ENCODE measurements around the gene ZFAND5.

Gene ZFAND5

GRCh38 chr9:72315510-72316311, 49.3 kb downstream of the ZFAND5 start:
- peak; percentile 3 for DNase-seq
- Mint-ChIP-seq H3K27ac (peak overlapping the region; percentile 99), H3K27me3 (ENCODE audit: low read depth, poor library complexity) (no peaks in the 10 kb centered on the region), H3K4me1 (peaks cover 32% of the 10 kb centered on the region), H3K9me3 (no peaks in the 10 kb centered on the region), H3K4me3 (peak overlapping the region; percentile 58), H3K36me3 (ENCODE audit: low read depth) (no peaks in the 10 kb centered on the region)
- TF ChIP-seq, protein P1, sequence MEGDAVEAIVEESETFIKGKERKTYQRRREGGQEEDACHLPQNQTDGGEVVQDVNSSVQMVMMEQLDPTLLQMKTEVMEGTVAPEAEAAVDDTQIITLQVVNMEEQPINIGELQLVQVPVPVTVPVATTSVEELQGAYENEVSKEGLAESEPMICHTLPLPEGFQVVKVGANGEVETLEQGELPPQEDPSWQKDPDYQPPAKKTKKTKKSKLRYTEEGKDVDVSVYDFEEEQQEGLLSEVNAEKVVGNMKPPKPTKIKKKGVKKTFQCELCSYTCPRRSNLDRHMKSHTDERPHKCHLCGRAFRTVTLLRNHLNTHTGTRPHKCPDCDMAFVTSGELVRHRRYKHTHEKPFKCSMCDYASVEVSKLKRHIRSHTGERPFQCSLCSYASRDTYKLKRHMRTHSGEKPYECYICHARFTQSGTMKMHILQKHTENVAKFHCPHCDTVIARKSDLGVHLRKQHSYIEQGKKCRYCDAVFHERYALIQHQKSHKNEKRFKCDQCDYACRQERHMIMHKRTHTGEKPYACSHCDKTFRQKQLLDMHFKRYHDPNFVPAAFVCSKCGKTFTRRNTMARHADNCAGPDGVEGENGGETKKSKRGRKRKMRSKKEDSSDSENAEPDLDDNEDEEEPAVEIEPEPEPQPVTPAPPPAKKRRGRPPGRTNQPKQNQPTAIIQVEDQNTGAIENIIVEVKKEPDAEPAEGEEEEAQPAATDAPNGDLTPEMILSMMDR (IDR thresholded peaks at IDR 0.05), result no peak

- TF ChIP-seq, protein P1 (IDR thresholded peaks at IDR 0.05), result no peak
- no peak overlapping the region for H3K4me3 Mint-ChIP-seq
- peak; percentile 10 for DNase-seq
These were observed 49.9 kb downstream of the ZFAND5 start for GRCh38 chr9:72315089-72315509.

GRCh38 chr9:72313507-72313906, 51.5 kb downstream of the ZFAND5 start:
- Mint-ChIP-seq H3K36me3 (ENCODE audit: low read depth) (no peaks in the 10 kb centered on the region), H3K27me3 (ENCODE audit: low read depth, poor library complexity) (no peaks in the 10 kb centered on the region), H3K4me3 (no peak overlapping the region), H3K9me3 (no peaks in the 10 kb centered on the region), H3K27ac (peak overlapping the region; percentile 87), H3K4me1 (peaks cover 32% of the 10 kb centered on the region)
- DNase-seq, result no peak
- TF ChIP-seq, protein P1 (IDR thresholded peaks at IDR 0.05), result no peak

More at GRCh38 chr9:72315089-72315509, 49.9 kb downstream of the ZFAND5 start:
- Mint-ChIP-seq H3K27ac (peak overlapping the region; percentile 99), H3K27me3 (ENCODE audit: low read depth, poor library complexity) (no peaks in the 10 kb centered on the region), H3K36me3 (ENCODE audit: low read depth) (no peaks in the 10 kb centered on the region), H3K9me3 (no peaks in the 10 kb centered on the region), H3K4me1 (peaks cover 32% of the 10 kb centered on the region)

DNA sequence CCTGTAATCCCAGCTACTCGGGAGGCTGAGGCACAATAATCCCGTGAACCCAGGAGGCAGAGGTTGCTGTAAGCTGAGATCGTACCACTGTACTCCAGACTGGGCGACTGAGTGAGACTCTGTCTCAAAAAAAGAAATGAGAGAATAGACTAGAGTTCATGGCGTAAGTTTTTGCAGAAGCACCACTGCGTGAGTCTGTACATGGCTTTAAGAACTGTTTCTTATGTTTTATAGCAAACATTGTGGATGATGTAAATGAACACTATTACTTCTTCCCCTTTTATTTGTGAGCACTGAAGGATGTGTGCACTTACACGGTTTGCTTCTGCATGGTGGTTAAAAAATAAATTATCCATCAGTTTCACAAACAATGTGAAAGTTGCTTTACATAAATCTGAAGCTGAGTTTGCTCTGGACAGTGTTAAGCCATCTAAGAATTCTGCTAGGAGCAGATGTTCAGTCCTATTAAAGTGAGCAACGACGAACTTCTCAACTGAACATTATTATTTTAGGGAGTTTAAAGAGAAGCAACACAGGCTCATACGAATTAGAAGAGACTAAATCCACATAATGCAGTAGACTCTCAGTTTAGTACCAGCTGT, 52.5 kb downstream of the ZFAND5 start:
- Mint-ChIP-seq H3K9me3 (no peaks in the 10 kb centered on the region), H3K4me1 (peaks cover 32% of the 10 kb centered on the region), H3K27me3 (ENCODE audit: low read depth, poor library complexity) (no peaks in the 10 kb centered on the region), H3K27ac (no peak overlapping the region), H3K4me3 (no peak overlapping the region), H3K36me3 (ENCODE audit: low read depth) (no peaks in the 10 kb centered on the region)
- TF ChIP-seq, protein P1 (IDR thresholded peaks at IDR 0.05), result no peak
- no peak for DNase-seq

DNA sequence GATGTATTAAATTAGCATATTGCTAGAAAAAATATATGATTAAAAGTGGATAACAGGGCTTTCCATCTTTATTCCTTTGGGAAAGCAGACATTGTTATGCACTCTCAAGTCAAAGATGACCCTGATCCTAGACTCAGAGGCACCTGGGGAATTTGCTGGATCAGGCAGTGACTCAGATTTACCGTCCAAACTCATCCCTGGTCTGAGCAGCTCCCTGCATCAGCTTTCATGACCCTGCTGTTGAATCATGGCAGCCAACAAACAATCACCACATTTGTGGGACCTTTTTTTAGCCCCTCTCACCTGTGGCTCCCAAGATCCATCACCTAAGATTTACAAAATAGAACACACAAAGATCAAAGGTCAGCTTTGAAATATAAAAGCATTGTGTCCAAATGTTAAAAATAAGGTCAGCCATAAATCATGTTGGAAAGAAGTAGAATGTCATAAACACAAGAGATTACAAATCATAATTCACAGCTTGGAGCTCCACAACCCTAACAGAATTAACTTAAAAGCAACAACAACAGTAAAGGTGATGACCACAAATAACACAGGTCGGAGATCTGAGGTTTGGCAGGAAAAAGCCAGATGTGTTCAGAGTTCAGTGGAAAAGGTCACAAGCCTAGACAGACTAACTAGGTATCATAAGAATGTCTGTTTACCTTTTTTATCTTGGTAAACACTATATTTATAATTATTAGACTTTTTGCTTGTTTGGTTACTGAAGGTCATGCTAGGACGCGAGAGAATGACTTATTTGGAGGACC, 55.5 kb downstream of the ZFAND5 start:
- DNase-seq, result no peak
- peaks cover 20% of the 10 kb centered on the region for H3K4me1 Mint-ChIP-seq
- H3K27me3 Mint-ChIP-seq (ENCODE audit: low read depth, poor library complexity), result no peaks in the 10 kb centered on the region
- no peaks in the 10 kb centered on the region for H3K9me3 Mint-ChIP-seq
- no peaks in the 10 kb centered on the region for H3K36me3 Mint-ChIP-seq (ENCODE audit: low read depth)
- no peak overlapping the region for H3K4me3 Mint-ChIP-seq
- TF ChIP-seq, protein P1 (IDR thresholded peaks at IDR 0.05), result no peak
- no peak overlapping the region for H3K27ac Mint-ChIP-seq

Data from nephron progenitor cell (in vitro differentiated cells).